Osteoblast (primary cell): ENCODE data around the gene CDKN2D. TPM values are rescaled to one million over a fixed set of nuclear protein-coding genes. Genes with fewer than 3 reads are reported as not detected.

Experiments
- DNase-seq: peaks from one replicate; pipeline ENCODE4 v3.0.0; 2011; ENCODE audit warnings: low spot score, mixed read lengths; ENCODE audit not compliant: insufficient read length; ENCODE audit errors: missing footprints
- H2AFZ ChIP-seq: 2 replicates; pipeline ENCODE4 v1.6.0; 2011; ENCODE audit warnings: mild to moderate bottlenecking, low read length
- H3K27ac ChIP-seq: 2 replicates; pipeline ENCODE4 v1.5.1; 2011; ENCODE audit warnings: mild to moderate bottlenecking, low read depth, low read length, moderate library complexity
- H3K27me3 ChIP-seq: 2 replicates; pipeline ENCODE4 v1.6.0; 2012; ENCODE audit warnings: mild to moderate bottlenecking, control low read depth, inconsistent platforms, low read length, moderate library complexity; ENCODE audit not compliant: insufficient read depth
- H3K36me3 ChIP-seq: 2 replicates; pipeline ENCODE4 v1.5.1; 2011; ENCODE audit warnings: mild to moderate bottlenecking, low read length, control low read depth, moderate library complexity; ENCODE audit not compliant: insufficient read depth
- H3K4me1 ChIP-seq: 2 replicates; pipeline ENCODE4 v1.5.1; 2011; ENCODE audit warnings: mild to moderate bottlenecking, low read length, control low read depth, moderate library complexity; ENCODE audit not compliant: insufficient read depth
- H3K4me2 ChIP-seq: 2 replicates; pipeline ENCODE4 v1.6.0; 2011; ENCODE audit warnings: mild to moderate bottlenecking, low read length; ENCODE audit not compliant: insufficient read depth
- H3K4me3 ChIP-seq: fragments of 200-600 bp; sonication (generic); 3 replicates; pipeline ENCODE4 v1.5.1; 2012; ENCODE audit warnings: mild to moderate bottlenecking, low read length, inconsistent platforms; ENCODE audit not compliant: insufficient read depth
- H3K79me2 ChIP-seq: 2 replicates; pipeline ENCODE4 v1.6.0; 2012; ENCODE audit warnings: mild to moderate bottlenecking, low read length, control low read depth, inconsistent platforms; ENCODE audit not compliant: insufficient read depth
- H3K9me3 ChIP-seq: 2 replicates; pipeline ENCODE4 v1.5.1; 2011; ENCODE audit warnings: low read depth, low read length, control low read depth
- H4K20me1 ChIP-seq: 2 replicates; pipeline ENCODE4 v1.6.0; 2012; ENCODE audit warnings: mild to moderate bottlenecking, low read length, control low read depth; ENCODE audit not compliant: insufficient read depth
- total RNA-seq: library from RNA; depleted of rRNA; stranded (reverse); fragments of >200 nt; gene quantifications from 2 replicates; pipeline ENCODE4 v1.2.3, GENCODE V29; 2012
- TF ChIP-seq, protein P1 (sequence below): IDR thresholded peaks from 2 replicates; pipeline ENCODE4 v1.5.1; 2011; ENCODE audit warnings: mild to moderate bottlenecking, low read depth, low read length, moderate library complexity; ENCODE audit errors: extremely low read depth

The CDKN2D gene
- total RNA-seq, 1 donor = 4.0 TPM

DNA sequence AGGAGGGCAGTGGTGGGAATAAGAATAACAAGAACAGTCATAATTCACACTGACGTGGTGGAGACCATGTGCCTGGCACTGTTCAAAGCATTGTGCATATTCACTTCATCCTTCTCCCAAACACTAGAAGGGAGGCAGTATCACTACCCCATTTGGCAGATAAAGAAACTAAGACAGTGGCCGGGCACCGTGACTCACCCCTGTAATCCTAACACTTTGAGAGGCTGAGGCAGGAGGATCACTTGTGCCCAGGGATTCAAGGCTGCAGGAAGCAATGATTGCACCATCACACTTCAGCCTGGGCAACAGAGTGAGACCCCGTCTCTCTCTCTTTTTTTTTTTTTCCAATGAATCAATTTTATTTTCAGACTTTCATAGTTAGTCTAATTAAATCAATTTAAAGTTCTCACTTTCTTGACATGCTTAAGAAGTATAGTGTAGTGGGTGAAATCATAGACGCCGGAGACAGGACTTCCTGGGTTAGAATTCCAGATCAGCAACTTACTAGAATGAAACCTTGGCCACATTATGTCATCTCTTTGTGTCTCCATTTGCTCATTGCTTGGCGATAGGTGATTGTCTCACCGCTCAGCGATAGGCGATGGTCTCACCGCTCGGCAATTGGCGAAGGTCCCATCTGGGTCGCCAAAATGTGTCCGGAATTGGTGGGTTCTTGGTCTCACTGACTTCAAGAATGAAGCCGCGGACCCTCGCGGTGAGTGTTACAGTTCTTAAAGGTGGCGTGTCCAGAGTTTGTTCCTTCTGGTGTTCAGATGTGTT lies 30.4 kb downstream of the CDKN2D start:
- H3K4me2 ChIP-seq = no peak overlapping the region
- H3K9me3 ChIP-seq = no peaks in the 10 kb centered on the region
- H3K36me3 ChIP-seq = no peaks in the 10 kb centered on the region
- H3K4me1 ChIP-seq = peaks cover 4% of the 10 kb centered on the region
- peaks cover 12% of the 10 kb centered on the region for H3K27me3 ChIP-seq
- no peaks in the 10 kb centered on the region for H4K20me1 ChIP-seq
- DNase-seq = peak; percentile 45
- no peaks in the 10 kb centered on the region for H3K79me2 ChIP-seq
- no peak overlapping the region for H3K4me3 ChIP-seq
- no peak overlapping the region for H2AFZ ChIP-seq
- H3K27ac ChIP-seq = no peak overlapping the region
- TF ChIP-seq, protein P1, sequence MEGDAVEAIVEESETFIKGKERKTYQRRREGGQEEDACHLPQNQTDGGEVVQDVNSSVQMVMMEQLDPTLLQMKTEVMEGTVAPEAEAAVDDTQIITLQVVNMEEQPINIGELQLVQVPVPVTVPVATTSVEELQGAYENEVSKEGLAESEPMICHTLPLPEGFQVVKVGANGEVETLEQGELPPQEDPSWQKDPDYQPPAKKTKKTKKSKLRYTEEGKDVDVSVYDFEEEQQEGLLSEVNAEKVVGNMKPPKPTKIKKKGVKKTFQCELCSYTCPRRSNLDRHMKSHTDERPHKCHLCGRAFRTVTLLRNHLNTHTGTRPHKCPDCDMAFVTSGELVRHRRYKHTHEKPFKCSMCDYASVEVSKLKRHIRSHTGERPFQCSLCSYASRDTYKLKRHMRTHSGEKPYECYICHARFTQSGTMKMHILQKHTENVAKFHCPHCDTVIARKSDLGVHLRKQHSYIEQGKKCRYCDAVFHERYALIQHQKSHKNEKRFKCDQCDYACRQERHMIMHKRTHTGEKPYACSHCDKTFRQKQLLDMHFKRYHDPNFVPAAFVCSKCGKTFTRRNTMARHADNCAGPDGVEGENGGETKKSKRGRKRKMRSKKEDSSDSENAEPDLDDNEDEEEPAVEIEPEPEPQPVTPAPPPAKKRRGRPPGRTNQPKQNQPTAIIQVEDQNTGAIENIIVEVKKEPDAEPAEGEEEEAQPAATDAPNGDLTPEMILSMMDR = no peak

DNA sequence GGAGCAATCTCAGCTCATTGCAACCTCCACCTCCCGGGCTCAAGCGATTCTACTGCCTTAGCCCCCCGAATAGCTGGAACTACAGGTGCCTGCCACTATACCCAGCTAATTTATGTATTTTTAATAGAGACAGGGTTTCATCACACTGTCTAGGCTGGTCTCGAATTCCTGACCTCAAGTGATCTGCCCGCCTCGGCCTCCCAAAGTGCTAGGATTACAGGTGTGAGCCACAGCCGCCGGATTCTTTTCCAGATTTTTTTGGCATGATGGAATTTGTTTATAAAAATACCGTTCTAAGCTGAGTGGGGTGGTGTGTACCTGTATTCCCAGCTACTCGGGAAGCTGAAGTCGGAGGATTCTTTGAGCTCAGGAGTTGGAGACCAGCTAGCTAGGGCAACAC lies 31.1 kb downstream of the CDKN2D start:
- peaks cover 12% of the 10 kb centered on the region for H3K27me3 ChIP-seq
- H3K27ac ChIP-seq = no peak overlapping the region
- H3K9me3 ChIP-seq = no peaks in the 10 kb centered on the region
- H3K4me1 ChIP-seq = peaks cover 4% of the 10 kb centered on the region
- H3K79me2 ChIP-seq = no peaks in the 10 kb centered on the region
- H3K36me3 ChIP-seq = no peaks in the 10 kb centered on the region
- no peak for DNase-seq
- TF ChIP-seq, protein P1 = no peak
- no peak overlapping the region for H2AFZ ChIP-seq
- no peaks in the 10 kb centered on the region for H4K20me1 ChIP-seq
- H3K4me2 ChIP-seq = no peak overlapping the region
- no peak overlapping the region for H3K4me3 ChIP-seq

DNA sequence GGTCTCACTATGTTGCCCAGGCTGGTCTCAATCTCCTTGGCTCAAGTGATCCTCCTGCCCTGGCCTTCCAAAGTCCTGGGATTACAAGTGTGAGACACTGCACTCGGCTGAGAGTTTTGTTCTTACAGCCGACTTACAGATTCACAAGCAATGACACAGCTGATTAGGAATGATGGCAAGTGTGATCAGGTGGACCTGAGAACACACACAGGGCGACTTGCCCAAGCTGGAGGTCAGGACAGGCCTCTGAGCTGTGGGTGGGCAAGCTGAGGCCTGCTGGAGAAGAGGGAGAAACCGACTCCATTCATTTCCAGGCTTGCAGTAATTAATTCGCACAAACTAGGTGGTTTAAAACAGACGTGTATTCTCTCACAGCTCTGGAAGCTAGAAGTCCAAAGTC lies 33.2 kb downstream of the CDKN2D start:
- no peaks in the 10 kb centered on the region for H3K36me3 ChIP-seq
- H3K9me3 ChIP-seq = no peaks in the 10 kb centered on the region
- H4K20me1 ChIP-seq = no peaks in the 10 kb centered on the region
- H2AFZ ChIP-seq = no peak overlapping the region
- peaks cover 12% of the 10 kb centered on the region for H3K27me3 ChIP-seq
- no peak overlapping the region for H3K4me3 ChIP-seq
- no peak overlapping the region for H3K27ac ChIP-seq
- H3K4me2 ChIP-seq = no peak overlapping the region
- DNase-seq = no peak
- TF ChIP-seq, protein P1 = no peak
- H3K4me1 ChIP-seq = peaks cover 4% of the 10 kb centered on the region
- no peaks in the 10 kb centered on the region for H3K79me2 ChIP-seq

DNA sequence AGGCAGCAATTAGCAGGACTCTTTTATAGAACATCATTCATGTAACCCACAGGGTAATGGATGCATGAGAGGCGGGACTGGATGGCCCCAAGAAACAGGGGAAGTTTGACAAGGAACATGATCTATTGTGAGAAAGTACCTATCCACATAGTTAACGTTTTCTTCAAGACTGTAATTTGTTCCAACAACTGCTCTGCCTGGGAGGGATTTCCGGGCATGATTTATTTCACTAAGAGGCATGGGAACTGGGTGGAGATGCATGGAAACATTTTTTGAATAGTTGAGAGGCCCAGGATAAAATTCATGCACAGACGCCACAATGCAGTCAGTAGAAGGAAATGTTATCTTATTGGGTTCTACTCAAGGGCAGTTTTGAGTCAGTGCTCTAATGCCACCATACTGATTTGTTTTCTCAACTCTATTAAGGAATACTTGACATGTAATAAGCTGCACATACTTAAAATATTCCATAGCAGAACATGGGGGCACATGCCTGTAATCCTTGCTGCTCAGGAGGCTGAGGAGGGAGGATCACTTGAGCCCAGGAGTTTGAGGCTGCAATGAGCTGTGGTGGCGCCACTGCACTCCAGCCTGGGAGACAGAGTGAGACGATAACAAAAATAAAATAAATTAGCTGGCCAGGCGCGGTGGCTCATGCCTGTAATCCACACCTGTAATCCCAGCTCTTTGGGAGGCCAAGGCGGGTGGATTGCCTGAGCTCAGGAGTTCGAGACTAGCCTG lies 35.0 kb downstream of the CDKN2D start:
- no peak overlapping the region for H3K4me3 ChIP-seq
- H3K79me2 ChIP-seq = no peaks in the 10 kb centered on the region
- TF ChIP-seq, protein P1 = no peak

More for the DNA sequence above, 35.0 kb downstream of the CDKN2D start:
- H3K9me3 ChIP-seq = no peaks in the 10 kb centered on the region
- no peak overlapping the region for H3K4me2 ChIP-seq
- peak overlapping the region; percentile 35 for H3K27ac ChIP-seq
- peak; percentile 82 for DNase-seq
- peaks cover 12% of the 10 kb centered on the region for H3K27me3 ChIP-seq
- no peaks in the 10 kb centered on the region for H3K36me3 ChIP-seq
- H3K4me1 ChIP-seq = peaks cover 4% of the 10 kb centered on the region
- H4K20me1 ChIP-seq = no peaks in the 10 kb centered on the region
- no peak overlapping the region for H2AFZ ChIP-seq
